HepG2 (cell line): Measurements from ENCODE around the gene EMC10. TPM values are rescaled to one million over a fixed set of nuclear protein-coding genes. Genes with fewer than 3 reads are reported as not detected.
A peak's percentile ranks its signal among the peaks of the same experiment; 100 is the strongest.

Experiments used
- AGO1 ChIP-seq: fragments of 200-400 bp; formaldehyde crosslinking; IDR thresholded peaks from 2 replicates; pipeline ENCODE4 v1.6.1; 2017; ENCODE audit warnings: mild to moderate bottlenecking, low read depth, low read length, moderate library complexity; ENCODE audit not compliant: poor library complexity, severe bottlenecking
- ARID4A ChIP-seq: sonication (generic); formaldehyde crosslinking; IDR thresholded peaks from 2 replicates; pipeline ENCODE4 v1.5.0; 2020; ENCODE audit warnings: mild to moderate bottlenecking, missing genetic modification reagents, borderline replicate concordance
- ARNT ChIP-seq: fragments of 450-650 bp; IDR thresholded peaks from 2 replicates; pipeline ENCODE4 v1.6.1; 2017
- ATF7 ChIP-seq, 2 experiments: fragments of 450-650 bp in 1 of 2; sonication (generic) in 1 of 2; formaldehyde crosslinking in 1 of 2; IDR thresholded peaks; 2 replicates each; pipeline versions ENCODE4 v1.4.0 to v1.6.1; 2016 to 2020; ENCODE audit warnings: antibody characterized with exemption in 1 of 2, mild to moderate bottlenecking in 1 of 2, missing genetic modification reagents in 1 of 2
- CREB1 ChIP-seq, 2 experiments: fragments of 450-650 bp in 1 of 2; IDR thresholded peaks; 2 replicates each; pipeline ENCODE4 v1.6.1; 2016 to 2017; ENCODE audit warnings: control low read depth in 1 of 2, mild to moderate bottlenecking in 1 of 2, missing compliant biosample characterization in 1 of 2, missing genetic modification characterization in 1 of 2
- CSRNP2 ChIP-seq: sonication (generic); formaldehyde crosslinking; conservative IDR thresholded peaks from 2 replicates; pipeline ENCODE4 v1.8.0; 2022; ENCODE audit warnings: low read depth, missing genetic modification reagents
- ETV5 ChIP-seq: IDR thresholded peaks from 2 replicates; pipeline ENCODE4 v1.6.1; 2018; ENCODE audit warnings: missing biosample characterization, missing genetic modification reagents, inconsistent platforms, borderline replicate concordance
- IKZF5 ChIP-seq: IDR thresholded peaks from 2 replicates; pipeline ENCODE4 v1.6.1; 2018; ENCODE audit warnings: missing genetic modification reagents, mild to moderate bottlenecking, missing compliant biosample characterization
- KDM4B ChIP-seq: sonication (generic); formaldehyde crosslinking; IDR thresholded peaks from 2 replicates; pipeline ENCODE4 v1.4.0; 2020; ENCODE audit warnings: missing genetic modification reagents
- NR2F6 ChIP-seq, 2 experiments: IDR thresholded peaks; 2 replicates each; pipeline ENCODE4 v1.6.1; 2016; ENCODE audit warnings: antibody characterized with exemption in 1 of 2, mild to moderate bottlenecking in 1 of 2
- SMYD3 ChIP-seq: sonication (generic); formaldehyde crosslinking; IDR thresholded peaks from 2 replicates; pipeline ENCODE4 v1.8.1; 2023; ENCODE audit warnings: mild to moderate bottlenecking, missing genetic modification reagents
- SP140L ChIP-seq: sonication (generic); formaldehyde crosslinking; IDR thresholded peaks from 2 replicates; pipeline ENCODE4 v1.4.0; 2020; ENCODE audit warnings: missing genetic modification reagents, borderline replicate concordance
- TRIM24 ChIP-seq: sonication (generic); formaldehyde crosslinking; IDR thresholded peaks from 2 replicates; pipeline ENCODE4 v1.8.0; 2022; ENCODE audit warnings: mild to moderate bottlenecking, missing genetic modification reagents
- ZNF251 ChIP-seq: sonication (generic); formaldehyde crosslinking; IDR thresholded peaks from 2 replicates; pipeline ENCODE4 v1.9.0; 2021; ENCODE audit warnings: mild to moderate bottlenecking, missing genetic modification reagents
- ZNF605 ChIP-seq: sonication (generic); formaldehyde crosslinking; IDR thresholded peaks from 2 replicates; pipeline ENCODE4 v1.8.0; 2022; ENCODE audit warnings: mild to moderate bottlenecking, missing genetic modification reagents
- ZNF7 ChIP-seq: IDR thresholded peaks from 2 replicates; pipeline ENCODE4 v1.6.1; 2016; ENCODE audit warnings: missing biosample characterization, missing genetic modification reagents
- ZNF800 ChIP-seq: sonication (generic); formaldehyde crosslinking; IDR thresholded peaks from 2 replicates; pipeline ENCODE4 v1.4.0; 2020; ENCODE audit warnings: missing genetic modification reagents
- ZSCAN21 ChIP-seq: sonication (generic); formaldehyde crosslinking; IDR thresholded peaks from 2 replicates; pipeline ENCODE4 v1.8.0; 2022; ENCODE audit warnings: mild to moderate bottlenecking, missing genetic modification reagents, moderate library complexity, borderline replicate concordance
- polyA plus RNA-seq, 8 experiments: library from polyadenylated mRNA; depleted of rRNA in 3 of 8; stranded (reverse) in 7 of 8; unstranded in 1 of 8; fragments of >200 nt; fragmentation: Illumina TruSeq in 4 of 8; extraction: Trizol in 4 of 8; gene quantifications; 2 replicates each; pipeline versions ENCODE4 v1.2.1 to v1.2.3, GENCODE V29; 2011 to 2016; ENCODE audit warnings: low read depth in 4 of 8, missing spikeins in 1 of 8, mixed read lengths in 1 of 8; ENCODE audit not compliant: insufficient read depth in 1 of 8
- total RNA-seq, 5 experiments: library from RNA; depleted of rRNA; stranded (reverse); fragments of >200 nt; fragmentation: Illumina TruSeq; extraction: Trizol; gene quantifications; 2 replicates each; pipeline ENCODE4 v1.2.3, GENCODE V29; 2016; ENCODE audit warnings: low read depth in 1 of 5

Gene EMC10
- total and polyA plus RNA-seq, 2 of the 13 experiments (the other 11 are each of a cell fraction or from before 2014, with no cell fraction given): not detected

- TF ChIP-seq ZNF7 (no peak), NR2F6 (IDR thresholded peaks at IDR 0.05) (no peak), NR2F6 (CRISPR knock-in tag; IDR thresholded peaks at IDR 0.05) (no peak), CREB1 (IDR thresholded peaks at IDR 0.05) (peak; percentile 91), CREB1 (CRISPR knock-in tag; IDR thresholded peaks at IDR 0.05) (peak; percentile 98), AGO1 (peak; percentile 34), ZNF605 (CRISPR knock-in tag) (no peak), ATF7 (IDR thresholded peaks at IDR 0.05) (no peak), ATF7 (CRISPR knock-in tag; IDR thresholded peaks at IDR 0.05) (no peak), SP140L (CRISPR knock-in tag) (no peak), KDM4B (CRISPR knock-in tag) (no peak), SMYD3 (no peak), ARID4A (CRISPR knock-in tag) (0 out of 2 replicates have a peak, but pooled peaks have one; percentile 14), ARNT (no peak), CSRNP2 (CRISPR knock-in tag) (no peak), ZSCAN21 (CRISPR knock-in tag) (no peak), ZNF800 (CRISPR knock-in tag) (no peak), TRIM24 (CRISPR knock-in tag) (no peak), ETV5 (0 out of 2 replicates have a peak, but pooled peaks have one; percentile 10), ZNF251 (CRISPR knock-in tag) (no peak), IKZF5 (CRISPR knock-in tag) (no peak)
Measured at GRCh38 chr19:50431343-50432220, 44.7 kb upstream of the EMC10 start (continued).
